Middle frontal gyrus (tissue), 1 donor: ENCODE data around the gene JPT2.
"Not testable (repeated sequence)": the region's sequence is repeated elsewhere in the genome, so short reads cannot be mapped to it uniquely, and the experiment has no call there.

ENCODE experiments used
- DNase-seq: peaks from one replicate; pipeline ENCODE4 v3.0.0-alpha.2; 2015; ENCODE audit warnings: low spot score; ENCODE audit errors: extremely low spot score

Gene JPT2

GRCh38 chr16:1731603-1732002 lies 53.5 kb downstream of the JPT2 start:
- no peak for DNase-seq

DNA sequence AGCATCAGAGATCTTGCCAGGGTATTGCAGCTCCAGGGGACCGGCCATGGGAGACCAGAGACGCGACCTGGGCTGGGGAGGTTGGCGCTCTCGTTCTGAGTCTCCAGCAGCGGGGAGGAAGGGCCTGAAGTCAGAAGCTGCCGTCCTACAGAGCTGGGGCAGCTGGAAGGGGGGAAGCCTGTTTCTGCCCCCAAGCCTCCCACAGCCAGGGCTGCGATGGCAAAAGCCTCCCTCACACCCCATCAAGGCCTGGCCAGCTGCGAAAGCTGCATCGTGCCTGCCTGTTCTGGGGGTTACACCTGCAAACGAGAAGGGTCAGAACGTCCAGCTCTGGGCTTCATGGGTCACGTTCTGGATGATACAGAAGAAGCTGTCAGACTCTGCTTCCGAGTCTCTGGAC lies 54.0 kb downstream of the JPT2 start:
- no peak for DNase-seq

- DNase-seq, result not testable (repeated sequence)
Observed at GRCh38 chr16:1732551-1732987, 54.5 kb downstream of the JPT2 start.

DNA sequence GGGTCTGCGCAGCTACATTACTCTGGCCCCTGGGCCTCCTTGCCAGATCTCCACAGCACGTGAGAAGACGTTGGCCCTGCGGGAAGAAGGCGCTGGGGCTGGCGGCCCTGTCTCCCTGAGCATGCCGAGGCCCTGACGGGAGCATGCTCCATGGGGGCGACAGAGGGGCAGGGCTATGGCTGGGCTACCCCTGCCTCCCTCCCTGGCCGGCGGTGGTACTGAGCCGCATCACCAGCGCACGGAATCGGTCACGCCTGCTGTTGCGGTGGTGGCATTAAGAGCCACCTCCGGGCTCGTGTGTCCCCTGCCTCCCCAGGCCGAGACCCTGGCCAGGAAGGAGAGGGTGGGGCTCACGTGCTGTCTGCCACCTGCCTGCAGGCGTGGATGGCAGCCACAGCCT lies 56.0 kb downstream of the JPT2 start:
- no peak for DNase-seq

DNA sequence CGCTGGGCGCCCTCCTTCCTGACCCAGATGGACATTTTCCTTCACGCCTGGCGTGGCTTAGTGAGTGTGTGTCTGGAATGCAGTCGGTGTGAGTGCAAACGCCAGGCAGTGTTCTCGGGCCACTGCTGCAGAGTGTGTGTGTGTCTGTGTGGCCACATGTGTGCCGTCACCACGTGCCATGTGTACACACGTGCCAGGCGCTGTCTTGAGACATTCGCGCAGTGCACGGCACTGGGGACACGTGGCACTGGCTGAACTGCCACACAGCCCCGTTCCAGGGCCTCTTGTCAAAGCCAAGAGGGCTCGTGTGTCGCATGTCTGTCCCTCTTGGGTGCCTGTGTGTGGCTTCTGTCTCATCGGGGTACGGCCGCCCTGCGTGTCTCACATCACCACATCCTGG lies 56.7 kb downstream of the JPT2 start:
- DNase-seq, result no peak

GRCh38 chr16:1740234-1740633 lies 62.2 kb downstream of the JPT2 start:
- DNase-seq, result no peak

DNA sequence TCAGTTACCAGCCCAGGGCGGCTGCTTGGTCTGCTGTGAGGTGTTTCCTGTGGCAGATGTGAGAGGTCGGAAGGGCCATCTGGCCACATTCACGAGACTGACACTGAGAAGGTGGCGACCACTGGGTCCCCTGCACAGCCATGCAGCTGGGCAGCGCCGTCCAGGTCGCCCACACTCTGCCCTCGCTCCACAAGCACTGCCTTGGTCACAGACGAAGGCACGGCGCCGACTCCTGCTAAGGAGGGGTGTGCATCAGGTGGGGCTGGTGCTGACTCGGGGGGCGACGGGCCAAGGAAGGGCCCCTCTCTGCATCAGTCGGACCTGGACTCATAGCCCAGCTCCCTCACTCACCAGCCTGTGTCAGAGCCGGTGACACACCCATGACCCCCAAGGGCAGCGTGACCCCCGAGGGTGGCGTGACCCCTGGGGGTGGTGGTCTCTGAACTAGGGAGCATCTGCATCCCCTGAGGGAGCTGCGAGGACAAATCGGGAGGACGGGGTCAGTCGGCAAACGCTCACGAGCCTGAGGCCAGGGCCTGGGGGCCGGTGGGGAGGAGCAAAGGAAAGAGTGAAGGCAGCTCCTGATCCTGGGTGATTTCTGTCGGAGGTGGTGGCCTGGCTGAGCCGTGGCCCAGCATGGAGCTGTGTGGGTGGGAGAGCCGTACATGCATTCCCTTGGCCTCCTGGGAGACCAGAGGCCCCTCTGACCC lies 62.9 kb downstream of the JPT2 start:
- DNase-seq, result no peak

GRCh38 chr16:1741553-1742165 lies 63.6 kb downstream of the JPT2 start:
- no peak for DNase-seq

DNA sequence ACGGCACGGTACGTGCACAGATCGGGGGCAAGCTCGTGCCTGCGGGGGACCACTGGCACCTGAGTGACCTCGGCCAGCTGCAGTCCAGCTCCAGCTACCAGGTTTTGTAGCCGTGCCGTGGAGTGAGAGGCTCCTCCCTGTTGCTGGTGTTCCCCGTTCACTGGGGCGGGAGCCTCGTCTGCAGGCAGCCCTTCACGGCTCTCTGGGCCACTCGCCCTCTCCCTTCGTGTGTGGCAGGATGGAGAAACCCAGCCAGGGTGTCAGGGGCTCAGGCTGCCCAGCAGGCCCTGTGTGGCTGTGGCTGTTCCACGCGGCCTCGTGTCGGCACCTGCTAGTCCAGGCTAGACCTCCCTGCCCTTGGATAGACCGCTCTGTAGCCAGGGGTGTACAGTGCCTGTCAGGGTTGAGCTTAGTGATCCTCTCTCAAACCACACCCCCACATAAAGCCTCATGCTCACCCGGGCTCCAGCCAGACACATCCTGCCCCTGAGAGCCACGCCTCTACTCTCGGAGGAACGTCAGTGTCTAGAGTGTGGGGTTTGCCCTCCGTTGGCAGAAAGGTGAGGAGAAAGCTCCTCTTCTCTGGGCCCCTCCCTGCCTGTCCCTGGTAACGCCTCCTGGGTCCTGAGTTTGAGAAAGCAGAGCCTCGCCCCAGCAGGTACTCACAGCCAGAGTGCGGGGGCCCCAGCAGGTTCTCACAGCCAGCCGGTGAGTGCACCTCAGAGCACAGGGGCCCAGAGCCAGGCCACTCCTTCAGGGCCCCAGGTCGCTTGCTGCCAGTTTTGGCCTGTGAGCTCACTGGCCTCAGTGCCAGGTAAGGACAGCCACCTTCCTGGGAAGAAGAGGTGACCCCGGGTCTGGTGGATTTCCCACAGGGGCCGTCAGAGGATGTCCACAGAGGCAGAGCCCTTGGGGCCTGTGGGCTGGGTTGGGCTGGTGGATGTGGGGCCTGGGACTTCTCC lies 65.6 kb downstream of the JPT2 start:
- DNase-seq, result no peak

GRCh38 chr16:1744338-1744840 lies 66.3 kb downstream of the JPT2 start:
- DNase-seq, result no peak

- DNase-seq, result no peak
Observed at GRCh38 chr16:1745181-1745899, 67.3 kb downstream of the JPT2 start.

DNA sequence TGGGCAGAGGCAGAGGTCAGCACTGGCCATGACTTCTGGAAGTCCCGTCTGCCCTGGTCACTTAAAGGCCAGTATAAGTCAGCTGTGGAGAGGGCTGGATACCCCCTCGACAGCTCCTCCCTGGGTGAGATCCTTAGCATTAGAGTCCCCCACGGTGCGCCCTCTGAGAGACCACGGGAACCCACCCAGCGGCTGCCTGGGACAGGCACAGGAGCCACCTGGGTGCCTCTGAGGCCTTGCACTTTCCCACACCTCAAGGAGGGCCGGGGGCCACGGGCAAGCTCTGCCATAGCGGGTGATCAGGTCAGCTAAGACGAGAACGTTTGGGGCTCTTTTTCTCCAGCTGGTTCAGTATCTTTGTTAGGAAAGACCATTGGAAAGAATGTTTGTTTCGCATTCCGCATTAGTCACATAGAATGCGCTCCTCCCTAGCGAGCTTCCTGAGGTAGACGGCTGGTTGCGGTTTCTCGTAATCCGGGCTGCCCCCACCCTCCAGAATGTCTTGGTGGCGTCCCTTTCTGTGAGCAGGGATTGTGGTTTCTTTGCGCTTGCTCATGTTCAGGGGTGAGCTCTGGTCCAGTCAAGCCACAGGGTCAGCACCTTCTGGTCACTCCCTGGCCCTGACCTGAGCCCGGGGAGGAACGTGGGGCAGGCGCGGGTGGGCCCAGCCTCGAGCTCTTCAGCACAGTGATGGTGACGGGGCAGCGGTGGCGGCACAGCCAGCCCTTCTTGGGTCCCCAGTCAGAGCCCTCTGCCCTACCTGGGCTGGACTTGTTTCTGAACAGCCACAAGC lies 68.0 kb downstream of the JPT2 start:
- no peak for DNase-seq

DNA sequence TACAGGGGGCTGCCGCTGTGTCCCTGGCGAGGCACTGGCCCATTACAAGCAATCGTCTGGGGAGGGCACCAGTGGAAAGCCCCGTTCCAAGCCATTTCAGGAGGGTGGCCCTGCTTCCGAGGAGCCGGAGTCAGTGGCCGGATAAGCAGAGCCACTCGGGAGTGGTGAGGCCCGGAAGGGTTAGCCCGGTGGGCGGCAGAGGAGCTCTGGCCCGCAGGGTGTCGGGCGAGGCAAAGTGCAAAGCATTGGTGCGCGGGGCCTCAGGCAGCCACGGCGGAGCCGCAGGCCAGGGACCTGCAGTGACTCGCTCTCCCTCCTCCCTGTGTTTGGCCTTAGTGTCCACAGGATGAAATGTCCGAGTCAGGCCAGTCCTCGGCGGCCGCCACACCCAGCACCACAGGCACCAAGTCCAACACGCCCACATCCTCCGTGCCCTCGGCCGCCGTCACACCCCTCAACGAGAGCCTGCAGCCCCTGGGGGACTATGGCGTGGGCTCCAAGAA lies 68.7 kb downstream of the JPT2 start:
- DNase-seq, result no peak

DNA sequence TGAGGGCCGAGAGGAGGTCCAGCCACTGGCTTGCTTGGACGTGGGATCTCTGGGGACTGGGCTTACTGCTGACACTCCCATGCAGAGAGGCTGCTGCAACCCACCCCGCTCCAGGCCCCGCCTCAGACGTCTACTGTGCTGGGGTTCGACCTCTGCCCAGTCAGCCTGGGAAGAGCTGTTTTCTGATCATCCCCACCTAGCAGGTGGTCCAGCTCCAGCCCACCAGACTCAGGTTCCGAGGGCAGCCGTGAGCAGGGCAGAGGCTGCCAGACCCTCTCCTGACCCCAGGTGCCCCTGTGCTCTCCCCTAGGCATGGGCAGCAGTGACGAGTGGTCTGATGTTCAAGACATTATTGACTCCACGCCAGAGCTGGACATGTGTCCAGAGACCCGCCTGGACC lies 69.9 kb downstream of the JPT2 start:
- DNase-seq, result no peak

- no peak for DNase-seq
Observed at GRCh38 chr16:1749152-1750117, 71.4 kb downstream of the JPT2 start.
